ENCODE results near the gene PKN1. TPM values are rescaled to one million over a fixed set of nuclear protein-coding genes. Genes with fewer than 3 reads are reported as not detected.

PKN1 gene
- total RNA-seq, 1 donor: 177 TPM

- no peak for DNase-seq (ENCODE audit: low read depth in 2 of 3, low spot score in 2 of 3)
Measured at GRCh38 chr19:14425696-14426138, 7.4 kb upstream of the PKN1 start.

GRCh38 chr19:14427461-14427860, 5.6 kb upstream of the PKN1 start:
- DNase-seq (ENCODE audit: low read depth in 2 of 3, low spot score in 2 of 3): no peak

- no peak for DNase-seq (ENCODE audit: low read depth in 2 of 3, low spot score in 2 of 3)
Measured at GRCh38 chr19:14428882-14429416, 4.2 kb upstream of the PKN1 start.

GRCh38 chr19:14430712-14431111, 2.4 kb upstream of the PKN1 start:
- DNase-seq (ENCODE audit: low read depth in 2 of 3, low spot score in 2 of 3): no peak

GRCh38 chr19:14433554-14434501, 722 bp downstream of the PKN1 start:
- peak in 1 of 3 donors; percentile 36 for DNase-seq (ENCODE audit: low read depth in 2 of 3, low spot score in 2 of 3)

GRCh38 chr19:14434543-14435319, 1.6 kb downstream of the PKN1 start:
- DNase-seq (ENCODE audit: low read depth in 2 of 3, low spot score in 2 of 3): peak in 2 of 3 donors; percentile 47 to 50

- no peak for DNase-seq (ENCODE audit: low read depth in 2 of 3, low spot score in 2 of 3)
Measured at GRCh38 chr19:14435320-14436050, 2.4 kb downstream of the PKN1 start.

GRCh38 chr19:14437578-14438140, 4.6 kb downstream of the PKN1 start:
- DNase-seq (ENCODE audit: low read depth in 2 of 3, low spot score in 2 of 3): no peak

- DNase-seq (ENCODE audit: low read depth in 2 of 3, low spot score in 2 of 3): no peak
Measured at GRCh38 chr19:14439014-14439413, 5.9 kb downstream of the PKN1 start.

GRCh38 chr19:14440049-14440448, 6.9 kb downstream of the PKN1 start:
- DNase-seq (ENCODE audit: low read depth in 2 of 3, low spot score in 2 of 3): peak in 2 of 3 donors; percentile 86 to 93

- no peak for DNase-seq (ENCODE audit: low read depth in 2 of 3, low spot score in 2 of 3)
Measured at GRCh38 chr19:14441041-14441938, 8.2 kb downstream of the PKN1 start.

GRCh38 chr19:14442891-14443631, 10.0 kb downstream of the PKN1 start:
- DNase-seq (ENCODE audit: low read depth in 2 of 3, low spot score in 2 of 3): no peak

GRCh38 chr19:14443632-14444216, 10.6 kb downstream of the PKN1 start:
- no peak for DNase-seq (ENCODE audit: low read depth in 2 of 3, low spot score in 2 of 3)

- no peak for DNase-seq (ENCODE audit: low read depth in 2 of 3, low spot score in 2 of 3)
Measured at GRCh38 chr19:14446336-14447036, 13.4 kb downstream of the PKN1 start.

GRCh38 chr19:14449321-14449720, 16.2 kb downstream of the PKN1 start:
- DNase-seq (ENCODE audit: low read depth in 2 of 3, low spot score in 2 of 3): no peak

GRCh38 chr19:14450168-14450874, 17.2 kb downstream of the PKN1 start:
- peak in 2 of 3 donors; percentile 74 to 83 for DNase-seq (ENCODE audit: low read depth in 2 of 3, low spot score in 2 of 3)

- no peak for DNase-seq (ENCODE audit: low read depth in 2 of 3, low spot score in 2 of 3)
Measured at GRCh38 chr19:14450876-14451275, 17.8 kb downstream of the PKN1 start.
